Immature natural killer cell (primary cell): ENCODE measurements around the gene GRM2. TPM values are rescaled to one million over a fixed set of nuclear protein-coding genes. Genes with fewer than 3 reads are reported as not detected.

Experiments
- polyA plus RNA-seq, 3 donors: library from polyadenylated mRNA; unstranded; fragments of 300-500 nt; fragmentation: Illumina TruSeq; gene quantifications; one replicate each; pipeline ENCODE4 v1.2.3, GENCODE V29; 2021

Gene GRM2
- polyA plus RNA-seq, 3 donors from 2014 or later = not detected

Other genes with a start within 250 kb of the GRM2 start
- gene DCAF1, start 207.1 kb upstream of the GRM2 start, polyA plus RNA-seq = 10 to 100 TPM in 1 of 3 donors, 1 to 10 TPM in 2; 3.5 to 13.5 (median 4.7) TPM
- gene RAD54L2, start 168.3 kb upstream of the GRM2 start, polyA plus RNA-seq = 10 to 100 TPM; 10.1 to 22.4 (median 15.0) TPM
- gene TEX264, start 35.8 kb upstream of the GRM2 start, polyA plus RNA-seq = 100 to 1,000 TPM; 101 to 155 (median 131) TPM
- gene IQCF6, start 72.2 kb downstream of the GRM2 start, polyA plus RNA-seq = not detected
- not detected for gene IQCF2, start 154.5 kb downstream of the GRM2 start, polyA plus RNA-seq
- gene IQCF5, start 168.5 kb downstream of the GRM2 start, polyA plus RNA-seq = not detected
- gene IQCF1, start 196.3 kb downstream of the GRM2 start, polyA plus RNA-seq = not detected
- 10 to 100 TPM; 15.5 to 22.5 (median 21.2) TPM for gene RRP9, start 234.8 kb downstream of the GRM2 start, polyA plus RNA-seq
- 1 to 10 TPM in 2 of 3 donors, not detected in 1; 2.3 to 2.9 TPM for gene PARP3, start 235.3 kb downstream of the GRM2 start, polyA plus RNA-seq
- not detected for gene GPR62, start 248.3 kb downstream of the GRM2 start, polyA plus RNA-seq